Activated naive CD8-positive, alpha-beta T cell (primary cell): ENCODE data around the gene HTT-AS.

ENCODE experiments used
- H3K27ac Mint-ChIP-seq: one replicate; pipeline ENCODE4 v1.8.0; 2021; ENCODE audit warnings: mixed read lengths
- H3K27me3 Mint-ChIP-seq: one replicate; pipeline ENCODE4 v1.8.0; 2021; ENCODE audit warnings: mixed read lengths
- H3K36me3 Mint-ChIP-seq: one replicate; pipeline ENCODE4 v1.8.0; 2021; ENCODE audit warnings: mixed read lengths
- H3K4me1 Mint-ChIP-seq: one replicate; pipeline ENCODE4 v1.8.0; 2021; ENCODE audit warnings: low read depth, mixed read lengths
- H3K4me3 Mint-ChIP-seq: one replicate; pipeline ENCODE4 v1.8.0; 2021; ENCODE audit warnings: mild to moderate bottlenecking, mixed read lengths
- H3K9me3 Mint-ChIP-seq: one replicate; pipeline ENCODE4 v1.8.0; 2021; ENCODE audit warnings: low read depth, mixed read lengths

Gene HTT-AS

GRCh38 chr4:3074078-3074845 is at the start of gene HTT-AS, which contains the start of gene HTT:
TSS of gene HTT-AS (minus strand) at chr4:3074538.
TSS of gene HTT (plus strand) at chr4:3074681. CDS start at chr4:3074826, 145 bp downstream.
- H3K27me3 Mint-ChIP-seq, result no peaks in the 10 kb centered on the region
- no peaks in the 10 kb centered on the region for H3K9me3 Mint-ChIP-seq
- peaks cover 24% of the 10 kb centered on the region for H3K4me1 Mint-ChIP-seq
- H3K36me3 Mint-ChIP-seq, result peaks cover 4% of the 10 kb centered on the region
- peak within 1 kb of the TSS; percentile 85 for H3K27ac Mint-ChIP-seq
- peak within 1 kb of the TSS; percentile 91 for H3K4me3 Mint-ChIP-seq

- Mint-ChIP-seq H3K36me3 (peaks cover 6% of the 10 kb centered on the region), H3K27me3 (no peaks in the 10 kb centered on the region), H3K9me3 (no peaks in the 10 kb centered on the region), H3K4me1 (peaks cover 15% of the 10 kb centered on the region), H3K4me3 (no peak overlapping the region), H3K27ac (peak overlapping the region; percentile 22)
Measured at GRCh38 chr4:3123181-3123671, 48.9 kb upstream of the HTT-AS start.

GRCh38 chr4:3122081-3122563 is 47.8 kb upstream of the HTT-AS start:
- peaks cover 7% of the 10 kb centered on the region for H3K36me3 Mint-ChIP-seq

GRCh38 chr4:3121596-3121995 is 47.3 kb upstream of the HTT-AS start:
- Mint-ChIP-seq H3K36me3 (peaks cover 7% of the 10 kb centered on the region), H3K27ac (no peak overlapping the region), H3K9me3 (no peaks in the 10 kb centered on the region), H3K27me3 (no peaks in the 10 kb centered on the region), H3K4me1 (peaks cover 15% of the 10 kb centered on the region), H3K4me3 (no peak overlapping the region)

More at GRCh38 chr4:3122081-3122563, 47.8 kb upstream of the HTT-AS start:
- H3K4me3 Mint-ChIP-seq, result no peak overlapping the region
- H3K27ac Mint-ChIP-seq, result peak overlapping the region; percentile 82
- no peaks in the 10 kb centered on the region for H3K9me3 Mint-ChIP-seq
- H3K4me1 Mint-ChIP-seq, result peaks cover 15% of the 10 kb centered on the region
- no peaks in the 10 kb centered on the region for H3K27me3 Mint-ChIP-seq

- Mint-ChIP-seq H3K36me3 (peaks cover 7% of the 10 kb centered on the region), H3K4me1 (peaks cover 15% of the 10 kb centered on the region), H3K9me3 (no peaks in the 10 kb centered on the region), H3K27ac (no peak overlapping the region), H3K27me3 (no peaks in the 10 kb centered on the region), H3K4me3 (no peak overlapping the region)
Measured at GRCh38 chr4:3121110-3121509, 46.8 kb upstream of the HTT-AS start.

- Mint-ChIP-seq H3K9me3 (no peaks in the 10 kb centered on the region), H3K4me1 (peaks cover 15% of the 10 kb centered on the region), H3K36me3 (peaks cover 10% of the 10 kb centered on the region), H3K4me3 (no peak overlapping the region), H3K27me3 (no peaks in the 10 kb centered on the region), H3K27ac (no peak overlapping the region)
Measured at GRCh38 chr4:3119464-3119863, 45.1 kb upstream of the HTT-AS start.

- H3K4me1 Mint-ChIP-seq, result peaks cover 10% of the 10 kb centered on the region
- no peak overlapping the region for H3K27ac Mint-ChIP-seq
- no peaks in the 10 kb centered on the region for H3K27me3 Mint-ChIP-seq
- H3K4me3 Mint-ChIP-seq, result no peak overlapping the region
- peaks cover 10% of the 10 kb centered on the region for H3K36me3 Mint-ChIP-seq
- H3K9me3 Mint-ChIP-seq, result no peaks in the 10 kb centered on the region
Measured at GRCh38 chr4:3118312-3118711, 44.0 kb upstream of the HTT-AS start.

- Mint-ChIP-seq H3K4me3 (no peak overlapping the region), H3K27me3 (no peaks in the 10 kb centered on the region), H3K36me3 (peaks cover 6% of the 10 kb centered on the region), H3K9me3 (no peaks in the 10 kb centered on the region), H3K4me1 (peaks cover 1% of the 10 kb centered on the region), H3K27ac (no peak overlapping the region)
Measured at GRCh38 chr4:3116955-3117354, 42.6 kb upstream of the HTT-AS start.

- no peaks in the 10 kb centered on the region for H3K27me3 Mint-ChIP-seq
- peaks cover 6% of the 10 kb centered on the region for H3K36me3 Mint-ChIP-seq
- H3K4me1 Mint-ChIP-seq, result no peaks in the 10 kb centered on the region
- no peak overlapping the region for H3K27ac Mint-ChIP-seq
- H3K4me3 Mint-ChIP-seq, result no peak overlapping the region
- H3K9me3 Mint-ChIP-seq, result no peaks in the 10 kb centered on the region
Measured at GRCh38 chr4:3115637-3116270, 41.4 kb upstream of the HTT-AS start.

- Mint-ChIP-seq H3K27ac (no peak overlapping the region), H3K9me3 (no peaks in the 10 kb centered on the region), H3K4me1 (no peaks in the 10 kb centered on the region), H3K27me3 (no peaks in the 10 kb centered on the region), H3K4me3 (no peak overlapping the region), H3K36me3 (peaks cover 6% of the 10 kb centered on the region)
Measured at GRCh38 chr4:3114377-3114776, 40.0 kb upstream of the HTT-AS start.

- Mint-ChIP-seq H3K4me3 (no peak overlapping the region), H3K36me3 (peaks cover 9% of the 10 kb centered on the region), H3K27me3 (no peaks in the 10 kb centered on the region), H3K27ac (no peak overlapping the region), H3K4me1 (no peaks in the 10 kb centered on the region), H3K9me3 (no peaks in the 10 kb centered on the region)
Measured at GRCh38 chr4:3112609-3113469, 38.5 kb upstream of the HTT-AS start.

- Mint-ChIP-seq H3K36me3 (peaks cover 9% of the 10 kb centered on the region), H3K9me3 (no peaks in the 10 kb centered on the region), H3K4me3 (no peak overlapping the region), H3K27me3 (no peaks in the 10 kb centered on the region), H3K27ac (no peak overlapping the region), H3K4me1 (no peaks in the 10 kb centered on the region)
Measured at GRCh38 chr4:3112201-3112600, 37.9 kb upstream of the HTT-AS start.

GRCh38 chr4:3111461-3111860 is 37.1 kb upstream of the HTT-AS start:
- Mint-ChIP-seq H3K4me1 (peaks cover 3% of the 10 kb centered on the region), H3K27me3 (no peaks in the 10 kb centered on the region), H3K27ac (no peak overlapping the region), H3K4me3 (no peak overlapping the region), H3K36me3 (peaks cover 9% of the 10 kb centered on the region), H3K9me3 (no peaks in the 10 kb centered on the region)

GRCh38 chr4:3108211-3108610 is 33.9 kb upstream of the HTT-AS start:
- Mint-ChIP-seq H3K9me3 (no peaks in the 10 kb centered on the region), H3K27me3 (no peaks in the 10 kb centered on the region), H3K36me3 (peaks cover 6% of the 10 kb centered on the region), H3K4me1 (peaks cover 7% of the 10 kb centered on the region), H3K4me3 (no peak overlapping the region), H3K27ac (no peak overlapping the region)
